ENCODE data around the gene PARP12. TPM values are rescaled to one million over a fixed set of nuclear protein-coding genes. Genes with fewer than 3 reads are reported as not detected.

Gene PARP12
- total and polyA plus RNA-seq, 9 of the 15 experiments (the other 6 are each of a cell fraction or from before 2014, with no cell fraction given) = 4.6 to 40.4 (median 23.5) TPM

DNA sequence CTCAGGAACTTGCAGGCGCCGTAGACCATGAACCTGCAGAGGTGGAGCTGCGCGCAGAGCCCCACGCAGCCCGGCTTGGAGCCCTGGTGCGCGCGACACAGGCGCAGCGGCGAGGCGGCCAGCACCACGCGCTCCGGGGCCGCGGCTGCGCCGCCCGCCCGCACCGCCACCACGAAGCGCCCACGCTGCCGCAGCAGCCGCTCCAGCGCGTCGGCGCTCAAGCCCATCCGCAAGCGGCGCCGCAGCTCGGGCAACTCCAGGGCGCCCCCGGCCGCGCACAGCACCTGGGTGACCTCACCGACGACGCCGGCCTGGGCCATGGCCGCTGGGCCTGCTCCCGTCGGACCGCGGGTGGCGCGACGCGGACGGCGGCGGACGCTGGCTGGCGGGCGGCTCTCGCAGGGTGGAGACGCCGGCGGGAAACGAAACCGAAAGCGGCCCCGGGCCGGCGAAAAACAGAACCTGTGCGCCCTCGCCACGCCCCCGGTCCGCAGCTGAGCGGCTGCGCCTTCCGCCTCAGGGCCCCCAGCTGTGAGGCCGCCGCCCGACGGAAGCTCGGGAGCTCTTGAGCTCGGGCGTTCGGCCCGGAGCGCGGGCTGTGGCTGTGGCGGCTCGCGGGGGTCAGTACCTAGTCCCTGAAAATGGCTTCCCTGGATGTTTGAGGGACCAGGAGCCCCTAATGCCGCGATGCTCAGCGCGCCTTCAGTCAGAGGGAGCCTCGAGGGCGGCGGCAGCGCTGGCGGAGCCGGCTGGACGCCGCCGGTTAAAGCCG lies at the start of gene PARP12 (continued):
- TF ChIP-seq ZNF175 (CRISPR knock-in tag; IDR thresholded peaks at IDR 0.05; ENCODE audit: low read depth) (no peak; the same call in 1 of the 2 replicates), EP300 (IDR thresholded peaks at IDR 0.05; ENCODE audit: low read length) (no peak), ZC3H8 (IDR thresholded peaks at IDR 0.05) (no peak), JUND (IDR thresholded peaks at IDR 0.05; ENCODE audit: borderline replicate concordance, low read depth, low read length) (peak; percentile 67; the same call in 1 of the 2 replicates), JUND (tag; IDR thresholded peaks at IDR 0.05; ENCODE audit: borderline replicate concordance, low read depth, low read length) (peak; percentile 70; the same call in 1 of the 3 replicates), MEF2A (IDR thresholded peaks at IDR 0.05; ENCODE audit: control insufficient read depth, low read depth, low read length) (no peak), BRD4 (IDR thresholded peaks at IDR 0.05) (no peak), ZNF778 (CRISPR knock-in tag; IDR thresholded peaks at IDR 0.05) (no peak), ZNF507 (tag; conservative IDR thresholded peaks at IDR 0.05) (no peak), ETV5 (CRISPR knock-in tag; IDR thresholded peaks at IDR 0.05; ENCODE audit: low read depth) (peak; percentile 81)
- TF ChIP-seq, protein P1, sequence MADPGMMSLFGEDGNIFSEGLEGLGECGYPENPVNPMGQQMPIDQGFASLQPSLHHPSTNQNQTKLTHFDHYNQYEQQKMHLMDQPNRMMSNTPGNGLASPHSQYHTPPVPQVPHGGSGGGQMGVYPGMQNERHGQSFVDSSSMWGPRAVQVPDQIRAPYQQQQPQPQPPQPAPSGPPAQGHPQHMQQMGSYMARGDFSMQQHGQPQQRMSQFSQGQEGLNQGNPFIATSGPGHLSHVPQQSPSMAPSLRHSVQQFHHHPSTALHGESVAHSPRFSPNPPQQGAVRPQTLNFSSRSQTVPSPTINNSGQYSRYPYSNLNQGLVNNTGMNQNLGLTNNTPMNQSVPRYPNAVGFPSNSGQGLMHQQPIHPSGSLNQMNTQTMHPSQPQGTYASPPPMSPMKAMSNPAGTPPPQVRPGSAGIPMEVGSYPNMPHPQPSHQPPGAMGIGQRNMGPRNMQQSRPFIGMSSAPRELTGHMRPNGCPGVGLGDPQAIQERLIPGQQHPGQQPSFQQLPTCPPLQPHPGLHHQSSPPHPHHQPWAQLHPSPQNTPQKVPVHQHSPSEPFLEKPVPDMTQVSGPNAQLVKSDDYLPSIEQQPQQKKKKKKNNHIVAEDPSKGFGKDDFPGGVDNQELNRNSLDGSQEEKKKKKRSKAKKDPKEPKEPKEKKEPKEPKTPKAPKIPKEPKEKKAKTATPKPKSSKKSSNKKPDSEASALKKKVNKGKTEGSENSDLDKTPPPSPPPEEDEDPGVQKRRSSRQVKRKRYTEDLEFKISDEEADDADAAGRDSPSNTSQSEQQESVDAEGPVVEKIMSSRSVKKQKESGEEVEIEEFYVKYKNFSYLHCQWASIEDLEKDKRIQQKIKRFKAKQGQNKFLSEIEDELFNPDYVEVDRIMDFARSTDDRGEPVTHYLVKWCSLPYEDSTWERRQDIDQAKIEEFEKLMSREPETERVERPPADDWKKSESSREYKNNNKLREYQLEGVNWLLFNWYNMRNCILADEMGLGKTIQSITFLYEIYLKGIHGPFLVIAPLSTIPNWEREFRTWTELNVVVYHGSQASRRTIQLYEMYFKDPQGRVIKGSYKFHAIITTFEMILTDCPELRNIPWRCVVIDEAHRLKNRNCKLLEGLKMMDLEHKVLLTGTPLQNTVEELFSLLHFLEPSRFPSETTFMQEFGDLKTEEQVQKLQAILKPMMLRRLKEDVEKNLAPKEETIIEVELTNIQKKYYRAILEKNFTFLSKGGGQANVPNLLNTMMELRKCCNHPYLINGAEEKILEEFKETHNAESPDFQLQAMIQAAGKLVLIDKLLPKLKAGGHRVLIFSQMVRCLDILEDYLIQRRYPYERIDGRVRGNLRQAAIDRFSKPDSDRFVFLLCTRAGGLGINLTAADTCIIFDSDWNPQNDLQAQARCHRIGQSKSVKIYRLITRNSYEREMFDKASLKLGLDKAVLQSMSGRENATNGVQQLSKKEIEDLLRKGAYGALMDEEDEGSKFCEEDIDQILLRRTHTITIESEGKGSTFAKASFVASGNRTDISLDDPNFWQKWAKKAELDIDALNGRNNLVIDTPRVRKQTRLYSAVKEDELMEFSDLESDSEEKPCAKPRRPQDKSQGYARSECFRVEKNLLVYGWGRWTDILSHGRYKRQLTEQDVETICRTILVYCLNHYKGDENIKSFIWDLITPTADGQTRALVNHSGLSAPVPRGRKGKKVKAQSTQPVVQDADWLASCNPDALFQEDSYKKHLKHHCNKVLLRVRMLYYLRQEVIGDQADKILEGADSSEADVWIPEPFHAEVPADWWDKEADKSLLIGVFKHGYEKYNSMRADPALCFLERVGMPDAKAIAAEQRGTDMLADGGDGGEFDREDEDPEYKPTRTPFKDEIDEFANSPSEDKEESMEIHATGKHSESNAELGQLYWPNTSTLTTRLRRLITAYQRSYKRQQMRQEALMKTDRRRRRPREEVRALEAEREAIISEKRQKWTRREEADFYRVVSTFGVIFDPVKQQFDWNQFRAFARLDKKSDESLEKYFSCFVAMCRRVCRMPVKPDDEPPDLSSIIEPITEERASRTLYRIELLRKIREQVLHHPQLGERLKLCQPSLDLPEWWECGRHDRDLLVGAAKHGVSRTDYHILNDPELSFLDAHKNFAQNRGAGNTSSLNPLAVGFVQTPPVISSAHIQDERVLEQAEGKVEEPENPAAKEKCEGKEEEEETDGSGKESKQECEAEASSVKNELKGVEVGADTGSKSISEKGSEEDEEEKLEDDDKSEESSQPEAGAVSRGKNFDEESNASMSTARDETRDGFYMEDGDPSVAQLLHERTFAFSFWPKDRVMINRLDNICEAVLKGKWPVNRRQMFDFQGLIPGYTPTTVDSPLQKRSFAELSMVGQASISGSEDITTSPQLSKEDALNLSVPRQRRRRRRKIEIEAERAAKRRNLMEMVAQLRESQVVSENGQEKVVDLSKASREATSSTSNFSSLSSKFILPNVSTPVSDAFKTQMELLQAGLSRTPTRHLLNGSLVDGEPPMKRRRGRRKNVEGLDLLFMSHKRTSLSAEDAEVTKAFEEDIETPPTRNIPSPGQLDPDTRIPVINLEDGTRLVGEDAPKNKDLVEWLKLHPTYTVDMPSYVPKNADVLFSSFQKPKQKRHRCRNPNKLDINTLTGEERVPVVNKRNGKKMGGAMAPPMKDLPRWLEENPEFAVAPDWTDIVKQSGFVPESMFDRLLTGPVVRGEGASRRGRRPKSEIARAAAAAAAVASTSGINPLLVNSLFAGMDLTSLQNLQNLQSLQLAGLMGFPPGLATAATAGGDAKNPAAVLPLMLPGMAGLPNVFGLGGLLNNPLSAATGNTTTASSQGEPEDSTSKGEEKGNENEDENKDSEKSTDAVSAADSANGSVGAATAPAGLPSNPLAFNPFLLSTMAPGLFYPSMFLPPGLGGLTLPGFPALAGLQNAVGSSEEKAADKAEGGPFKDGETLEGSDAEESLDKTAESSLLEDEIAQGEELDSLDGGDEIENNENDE (IDR thresholded peaks at IDR 0.05; ENCODE audit: low read depth, low read length) = no peak
- TF ChIP-seq, protein P2, sequence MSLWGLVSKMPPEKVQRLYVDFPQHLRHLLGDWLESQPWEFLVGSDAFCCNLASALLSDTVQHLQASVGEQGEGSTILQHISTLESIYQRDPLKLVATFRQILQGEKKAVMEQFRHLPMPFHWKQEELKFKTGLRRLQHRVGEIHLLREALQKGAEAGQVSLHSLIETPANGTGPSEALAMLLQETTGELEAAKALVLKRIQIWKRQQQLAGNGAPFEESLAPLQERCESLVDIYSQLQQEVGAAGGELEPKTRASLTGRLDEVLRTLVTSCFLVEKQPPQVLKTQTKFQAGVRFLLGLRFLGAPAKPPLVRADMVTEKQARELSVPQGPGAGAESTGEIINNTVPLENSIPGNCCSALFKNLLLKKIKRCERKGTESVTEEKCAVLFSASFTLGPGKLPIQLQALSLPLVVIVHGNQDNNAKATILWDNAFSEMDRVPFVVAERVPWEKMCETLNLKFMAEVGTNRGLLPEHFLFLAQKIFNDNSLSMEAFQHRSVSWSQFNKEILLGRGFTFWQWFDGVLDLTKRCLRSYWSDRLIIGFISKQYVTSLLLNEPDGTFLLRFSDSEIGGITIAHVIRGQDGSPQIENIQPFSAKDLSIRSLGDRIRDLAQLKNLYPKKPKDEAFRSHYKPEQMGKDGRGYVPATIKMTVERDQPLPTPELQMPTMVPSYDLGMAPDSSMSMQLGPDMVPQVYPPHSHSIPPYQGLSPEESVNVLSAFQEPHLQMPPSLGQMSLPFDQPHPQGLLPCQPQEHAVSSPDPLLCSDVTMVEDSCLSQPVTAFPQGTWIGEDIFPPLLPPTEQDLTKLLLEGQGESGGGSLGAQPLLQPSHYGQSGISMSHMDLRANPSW (CRISPR knock-in tag; IDR thresholded peaks at IDR 0.05) = no peak

Measured in K562 (cell line).